Sigmoid colon (tissue), 3 donors: ENCODE measurements around the gene CDH13.

Experiments used
- CTCF ChIP-seq, 4 experiments: fragments of 450-650 bp in 3 of 4; fragments of 200-600 bp in 1 of 4; IDR thresholded peaks; one replicate each; pipeline ENCODE4 v1.5.1; 2016 to 2019; ENCODE audit warnings: antibody characterized with exemption in 4 of 4, mild to moderate bottlenecking in 3 of 4, moderate library complexity in 2 of 4
- POLR2A ChIP-seq, 2 donors: fragments of 450-650 bp; IDR thresholded peaks; one replicate each; pipeline ENCODE4 v1.6.1; 2016; ENCODE audit warnings: antibody characterized with exemption in 2 of 2, mild to moderate bottlenecking in 2 of 2, moderate library complexity in 2 of 2

- TF ChIP-seq POLR2A (IDR thresholded peaks at IDR 0.05) (no peak), CTCF (IDR thresholded peaks at IDR 0.05) (no peak)
These were observed 285.2 kb downstream of the CDH13 start for GRCh38 chr16:82911925-82912324.
